Measurements from ENCODE around the gene ERVK3-1. TPM values are rescaled to one million over a fixed set of nuclear protein-coding genes. Genes with fewer than 3 reads are reported as not detected.

Gene ERVK3-1
- total and polyA plus RNA-seq, 2 of the 13 experiments (the other 11 are each of a cell fraction or from before 2014, with no cell fraction given) = 28.5 to 38.7 TPM

- H3K9me3 ChIP-seq (ENCODE audit: low read length) = no peaks in the 10 kb centered on the region
- peaks cover 47% of the 10 kb centered on the region for H3K4me1 ChIP-seq (ENCODE audit: insufficient read depth, low read length)
- intact Hi-C loops (cut with micrococcal nuclease; ENCODE audit: unreplicated experiment) = no loop called here
- H3K4me2 ChIP-seq (ENCODE audit: low read depth, low read length) = no peak overlapping the region
- in situ Hi-C loops (cut with HindIII; ENCODE audit: extremely low pct_ligation_motif_present, low pct_unique_long_range_greater_than_20kb) = no loop called here
- ChIA-PET CTCF (ENCODE audit: low intra/inter-chr PET ratio, low total read pairs) (no interaction called here), POLR2A (no interaction called here)
- H3K36me3 ChIP-seq (replicated peaks in 1 of 2; ENCODE audit: control insufficient read depth in 1 of 2, insufficient read depth in 2 of 2, low read length in 2 of 2) = no peaks in the 10 kb centered on the region
- H2AFZ ChIP-seq (ENCODE audit: low read length) = no peak overlapping the region
- H4K20me1 ChIP-seq (ENCODE audit: insufficient read depth, low read length) = no peaks in the 10 kb centered on the region
- no peak for FAIRE-seq
- no peak overlapping the region for H3K27ac ChIP-seq (ENCODE audit: extremely low read length, insufficient read depth, low read length)
- no peaks in the 10 kb centered on the region for H3K79me2 ChIP-seq (ENCODE audit: insufficient read depth, low read length)
- no peak overlapping the region for H3K9ac ChIP-seq (ENCODE audit: insufficient read depth, low read depth, low read length)
- 92% methylated on average over 31 of the region's 75 CpGs for WGBS (ENCODE audit: low lambda C conversion rate)
- no peak for ATAC-seq
- H3K4me3 ChIP-seq (replicated peaks in 1 of 3; ENCODE audit: insufficient read depth in 1 of 3, low read depth in 2 of 3, low read length in 3 of 3) = no peak overlapping the region
- BruUV-seq (replicated peaks) = no TSS peak
- TF ChIP-seq ZNF44 (CRISPR knock-in tag; IDR thresholded peaks at IDR 0.05) (no peak), SRF (IDR thresholded peaks at IDR 0.05; ENCODE audit: low read depth, low read length) (no peak), ZNF235 (CRISPR knock-in tag; IDR thresholded peaks at IDR 0.05; ENCODE audit: borderline replicate concordance) (no peak), ZNF619 (CRISPR knock-in tag; IDR thresholded peaks at IDR 0.05) (no peak), GPBP1L1 (CRISPR knock-in tag; IDR thresholded peaks at IDR 0.05) (no peak)
- no peak for DNase-seq (ENCODE audit: low spot score)
- H3K27me3 ChIP-seq (ENCODE audit: control insufficient read depth in 1 of 2, insufficient read depth in 2 of 2, low read length in 2 of 2) = no peaks in the 10 kb centered on the region
Observed at GRCh38 chr19:58356766-58357480, 51.7 kb downstream of the ERVK3-1 start.

- intact Hi-C loops (cut with micrococcal nuclease; ENCODE audit: unreplicated experiment) = no loop called here
- Histone ChIP-seq H3K4me3 (replicated peaks in 1 of 3; ENCODE audit: insufficient read depth in 1 of 3, low read depth in 2 of 3, low read length in 3 of 3) (no peak overlapping the region), H2AFZ (ENCODE audit: low read length) (no peak overlapping the region), H4K20me1 (ENCODE audit: insufficient read depth, low read length) (no peaks in the 10 kb centered on the region), H3K27ac (ENCODE audit: extremely low read length, insufficient read depth, low read length) (no peak overlapping the region), H3K27me3 (ENCODE audit: control insufficient read depth in 1 of 2, insufficient read depth in 2 of 2, low read length in 2 of 2) (no peaks in the 10 kb centered on the region), H3K36me3 (replicated peaks in 1 of 2; ENCODE audit: control insufficient read depth in 1 of 2, insufficient read depth in 2 of 2, low read length in 2 of 2) (no peaks in the 10 kb centered on the region), H3K9me3 (ENCODE audit: low read length) (no peaks in the 10 kb centered on the region), H3K79me2 (ENCODE audit: insufficient read depth, low read length) (no peaks in the 10 kb centered on the region), H3K9ac (ENCODE audit: insufficient read depth, low read depth, low read length) (no peak overlapping the region), H3K4me2 (ENCODE audit: low read depth, low read length) (no peak overlapping the region), H3K4me1 (ENCODE audit: insufficient read depth, low read length) (peaks cover 40% of the 10 kb centered on the region)
- TF ChIP-seq ZNF281 (CRISPR knock-in tag; IDR thresholded peaks at IDR 0.05; ENCODE audit: borderline replicate concordance) (peak; percentile 27; the same call in 1 of the 2 replicates), KAT2B (IDR thresholded peaks at IDR 0.05; ENCODE audit: borderline replicate concordance, low read depth, low read length) (no peak)
- 75% methylated on average over 11 of the region's 19 CpGs for WGBS (ENCODE audit: low lambda C conversion rate)
- no TSS peak for BruUV-seq (replicated peaks)
- ChIA-PET CTCF (ENCODE audit: low intra/inter-chr PET ratio, low total read pairs) (no interaction called here), POLR2A (no interaction called here)
- in situ Hi-C loops (cut with HindIII; ENCODE audit: extremely low pct_ligation_motif_present, low pct_unique_long_range_greater_than_20kb) = no loop called here
- FAIRE-seq = no peak
- ATAC-seq = no peak
- DNase-seq (ENCODE audit: low spot score) = no peak
Observed at GRCh38 chr19:58357481-58358145, 52.4 kb downstream of the ERVK3-1 start.
